Epithelial cell of proximal tubule (primary cell): Measurements from ENCODE around the gene CSNK2A1. TPM values are rescaled to one million over a fixed set of nuclear protein-coding genes. Genes with fewer than 3 reads are reported as not detected.

Experiments used
- DNase-seq: peaks from one replicate; pipeline ENCODE4 v3.0.0-alpha.2; 2011; ENCODE audit warnings: low read depth
- H3K4me3 ChIP-seq: 2 replicates; pipeline ENCODE4 v1.5.1; 2011; ENCODE audit warnings: low read depth, mild to moderate bottlenecking, low read length
- CTCF ChIP-seq: conservative IDR thresholded peaks from 2 replicates; pipeline ENCODE4 v1.5.1; 2012; ENCODE audit warnings: low read depth, mild to moderate bottlenecking, low read length
- total RNA-seq: library from RNA; depleted of rRNA; stranded (reverse); fragments of >200 nt; gene quantifications from 2 replicates; pipeline ENCODE4 v1.2.3, GENCODE V29; 2015

The CSNK2A1 gene
- total RNA-seq, 1 donor from 2014 or later = 112 TPM

GRCh38 chr20:430091-430999 lies 113.2 kb downstream of the CSNK2A1 start:
- TF ChIP-seq CTCF = no peak
- H3K4me3 ChIP-seq = no peak overlapping the region
- DNase-seq = no peak

GRCh38 chr20:428658-429200 lies 114.9 kb downstream of the CSNK2A1 start:
- no peak overlapping the region for H3K4me3 ChIP-seq
- no peak for TF ChIP-seq CTCF
- no peak for DNase-seq

- DNase-seq = no peak
- no peak overlapping the region for H3K4me3 ChIP-seq
- TF ChIP-seq CTCF = no peak
Observed at GRCh38 chr20:427849-428657, 115.5 kb downstream of the CSNK2A1 start.

GRCh38 chr20:427401-427800 lies 116.2 kb downstream of the CSNK2A1 start:
- no peak overlapping the region for H3K4me3 ChIP-seq
- no peak for DNase-seq
- TF ChIP-seq CTCF = no peak

GRCh38 chr20:426566-426965 lies 117.0 kb downstream of the CSNK2A1 start:
- DNase-seq = no peak
- TF ChIP-seq CTCF = no peak

More at GRCh38 chr20:426566-426965, 117.0 kb downstream of the CSNK2A1 start:
- no peak overlapping the region for H3K4me3 ChIP-seq

Other genes with a start within 250 kb of the CSNK2A1 start
- gene ZCCHC3, start 246.2 kb downstream of the CSNK2A1 start, total RNA-seq = 12.4 and 20.3 TPM in 2 replicates
- 7.9 and 10.1 TPM in 2 replicates for gene SOX12, start 218.2 kb downstream of the CSNK2A1 start, total RNA-seq
- 49.1 and 52.4 TPM in 2 replicates for gene NRSN2, start 196.7 kb downstream of the CSNK2A1 start, total RNA-seq
- 78.8 and 112 TPM in 2 replicates for gene TRIB3, start 163.0 kb downstream of the CSNK2A1 start, total RNA-seq
- 106 and 133 TPM in 2 replicates for gene RBCK1, start 135.5 kb downstream of the CSNK2A1 start, total RNA-seq
- gene TBC1D20, start 81.3 kb downstream of the CSNK2A1 start, total RNA-seq = 16.4 and 18.2 TPM in 2 replicates
- gene TCF15, start 66.5 kb upstream of the CSNK2A1 start, total RNA-seq = 2.6 and 4.0 TPM in 2 replicates
- 35.4 and 52.0 TPM in 2 replicates for gene SRXN1, start 109.4 kb upstream of the CSNK2A1 start, total RNA-seq
- not detected in 2 replicates for gene SCRT2, start 132.0 kb upstream of the CSNK2A1 start, total RNA-seq
- 0.46 and 1.7 TPM in 2 replicates for gene SLC52A3, start 224.7 kb upstream of the CSNK2A1 start, total RNA-seq